NB4 (cell line): Measurements from ENCODE around the gene CBFA2T2.

ENCODE experiments used
- DNase-seq: peaks from one replicate; pipeline ENCODE4 v3.0.0; 2010; ENCODE audit warnings: low read depth
- H3K4me3 ChIP-seq: one replicate; pipeline ENCODE4 v1.5.1; 2011; ENCODE audit warnings: mild to moderate bottlenecking, low read depth, low read length, moderate library complexity
- CTCF ChIP-seq: IDR thresholded peaks from one replicate; pipeline ENCODE4 v1.5.1; 2012; ENCODE audit warnings: low read depth, low read length
- MAX ChIP-seq: IDR thresholded peaks from 2 replicates; pipeline ENCODE4 v1.6.1; 2011; ENCODE audit warnings: low read depth, low read length
- MYC ChIP-seq: IDR thresholded peaks from 2 replicates; pipeline ENCODE4 v1.6.1; 2011; ENCODE audit warnings: low read depth, low read length
- POLR2A ChIP-seq: IDR thresholded peaks from 2 replicates; pipeline ENCODE4 v1.6.1; 2011; ENCODE audit warnings: mild to moderate bottlenecking; ENCODE audit not compliant: insufficient read length; ENCODE audit errors: extremely low read depth

Gene CBFA2T2

GRCh38 chr20:33515569-33516216 is 25.8 kb downstream of the CBFA2T2 start:
- no peak for DNase-seq
- TF ChIP-seq POLR2A (no peak), CTCF (peak; percentile 9)
- no peak overlapping the region for H3K4me3 ChIP-seq

GRCh38 chr20:33516882-33517281 is 27.0 kb downstream of the CBFA2T2 start:
- no peak for TF ChIP-seq CTCF
- no peak for TF ChIP-seq POLR2A
- no peak for DNase-seq
- H3K4me3 ChIP-seq = no peak overlapping the region

GRCh38 chr20:33518071-33518470 is 28.2 kb downstream of the CBFA2T2 start:
- TF ChIP-seq POLR2A (no peak), CTCF (no peak), MAX (no peak), MYC (no peak)
- H3K4me3 ChIP-seq = no peak overlapping the region
- DNase-seq = no peak

GRCh38 chr20:33521461-33521860 is 31.6 kb downstream of the CBFA2T2 start:
- DNase-seq = no peak
- TF ChIP-seq CTCF = no peak
- TF ChIP-seq MYC = no peak
- TF ChIP-seq MAX = no peak
- no peak overlapping the region for H3K4me3 ChIP-seq

GRCh38 chr20:33522256-33522820 is 32.4 kb downstream of the CBFA2T2 start:
- H3K4me3 ChIP-seq = no peak overlapping the region
- DNase-seq = no peak
- no peak for TF ChIP-seq MYC
- no peak for TF ChIP-seq CTCF
- no peak for TF ChIP-seq MAX
- TF ChIP-seq POLR2A = no peak

GRCh38 chr20:33524261-33524660 is 34.4 kb downstream of the CBFA2T2 start:
- TF ChIP-seq POLR2A (no peak), MYC (no peak), CTCF (no peak), MAX (no peak)
- no peak for DNase-seq
- no peak overlapping the region for H3K4me3 ChIP-seq
